Dedifferentiated amniotic fluid mesenchymal stem cell (primary cell): ENCODE results near the gene BICD2.

Source experiments
- DNase-seq: peaks from one replicate; pipeline ENCODE4 v3.0.0-alpha.2; 2016; ENCODE audit errors: extremely low spot score

BICD2 gene

DNA sequence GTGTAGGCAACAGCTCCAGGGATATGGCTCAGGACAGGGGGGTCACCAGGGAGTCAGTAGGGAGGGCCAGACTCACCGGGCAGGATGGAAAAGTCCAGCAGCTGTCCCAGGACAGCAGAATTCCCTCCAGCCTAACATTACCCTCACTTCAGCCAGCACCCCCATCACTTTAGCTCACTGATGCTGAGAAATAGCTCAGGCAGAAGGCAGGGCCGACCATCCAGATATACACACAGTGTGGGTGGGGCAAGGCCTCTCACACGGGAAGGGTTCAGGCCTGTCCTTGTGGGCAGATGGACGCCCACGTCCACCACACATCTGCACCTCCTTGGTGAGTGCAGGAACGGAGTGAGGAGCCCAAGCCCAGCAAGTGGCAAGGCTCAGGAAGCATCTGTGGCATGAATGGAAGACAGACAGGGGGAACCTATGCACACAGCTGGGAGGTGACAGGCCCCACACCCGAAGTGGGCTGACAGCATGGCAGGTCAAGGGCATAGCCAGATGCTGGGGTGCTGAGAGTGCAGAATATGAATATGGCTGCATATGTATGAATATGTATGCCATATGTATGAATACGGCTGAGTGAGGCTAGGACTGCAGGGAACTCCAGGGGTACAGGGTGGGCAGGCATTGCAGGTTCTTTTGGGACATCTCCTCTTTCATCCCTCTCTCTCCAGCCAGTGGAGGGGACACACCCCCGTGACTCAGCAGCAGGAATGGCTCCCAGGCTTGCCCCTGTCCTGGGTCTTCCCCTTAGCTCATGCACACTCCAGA, 17.0 kb downstream of the BICD2 start:
- DNase-seq: no peak

GRCh38 chr9:92746567-92747458, 17.8 kb downstream of the BICD2 start:
- DNase-seq: no peak

DNA sequence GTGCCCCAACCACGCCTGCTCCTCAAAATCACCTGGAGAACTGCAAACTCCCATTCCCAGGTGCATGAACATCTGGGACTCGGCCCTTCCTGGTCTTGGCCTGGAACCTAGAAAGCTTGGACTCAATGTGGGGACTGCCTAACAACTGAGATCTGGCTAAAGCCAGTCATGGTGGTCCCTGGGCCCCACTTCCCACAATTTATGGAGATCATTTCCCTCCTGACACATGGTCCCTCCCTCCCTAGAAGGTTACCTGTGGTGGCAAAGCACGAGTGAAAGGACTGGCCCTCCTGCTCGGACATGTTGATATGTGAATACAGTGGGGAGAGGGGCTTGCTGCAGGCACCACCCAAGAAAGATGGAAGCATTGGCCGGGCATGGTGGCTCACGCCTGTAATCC, 18.8 kb downstream of the BICD2 start:
- DNase-seq: no peak

DNA sequence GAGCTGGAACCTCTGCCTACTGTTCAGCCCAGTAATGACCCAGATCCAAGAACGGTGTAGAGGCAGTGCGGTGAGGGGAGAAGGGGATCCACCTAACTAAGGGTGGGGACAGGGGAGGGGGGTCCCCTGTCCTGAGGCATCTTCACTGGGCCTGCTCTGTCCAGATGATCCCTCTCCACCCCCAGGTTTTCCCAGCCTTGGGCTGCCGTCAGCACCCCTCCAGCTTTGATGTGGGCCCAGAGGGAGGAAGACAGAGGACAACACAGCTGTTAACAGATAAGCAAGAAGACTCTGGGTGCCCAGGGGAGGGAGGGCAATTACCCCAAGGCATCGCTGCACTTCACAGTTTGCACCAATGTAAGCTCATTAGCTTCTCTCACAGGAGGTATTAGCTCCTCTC, 19.3 kb downstream of the BICD2 start:
- no peak for DNase-seq

DNA sequence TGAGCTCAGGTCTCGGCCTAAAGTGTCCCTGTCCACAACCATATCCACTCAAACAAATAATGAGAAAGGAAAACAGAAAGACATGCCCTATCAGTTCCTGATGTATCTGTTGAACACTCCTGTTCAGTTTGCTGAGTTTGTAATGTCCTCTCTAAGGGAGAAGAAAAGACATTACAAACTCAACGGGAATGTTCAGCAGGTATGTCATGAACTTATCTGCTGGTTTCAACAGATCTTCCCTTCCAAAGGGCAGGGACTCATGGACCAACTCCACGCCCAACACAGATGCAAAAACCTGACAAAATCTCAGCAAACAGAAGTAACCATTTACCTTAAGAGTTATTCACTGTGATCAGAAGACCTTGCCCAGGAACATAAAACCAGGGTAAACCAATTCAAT, 23.7 kb downstream of the BICD2 start:
- DNase-seq: no peak

GRCh38 chr9:92740446-92740961, 24.1 kb downstream of the BICD2 start:
- DNase-seq: no peak

DNA sequence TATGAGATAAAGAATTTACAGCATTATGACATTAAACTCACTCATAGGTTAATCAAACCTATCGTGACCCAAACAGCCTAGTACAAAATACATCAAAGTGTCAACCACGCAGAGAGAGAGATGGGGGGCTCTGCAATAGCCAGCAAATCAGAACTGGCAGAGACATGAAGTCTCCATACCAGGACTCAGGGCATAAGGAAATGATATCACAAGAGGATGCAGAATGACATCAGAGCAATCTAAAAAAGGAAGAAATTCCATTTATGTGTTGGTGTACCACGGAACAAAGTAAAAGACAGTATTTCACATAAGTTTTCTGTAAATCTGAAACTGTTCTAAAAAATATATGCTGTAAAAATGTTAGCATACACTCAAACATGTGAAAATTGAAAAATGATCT, 24.6 kb downstream of the BICD2 start:
- no peak for DNase-seq

GRCh38 chr9:92739346-92739970, 25.2 kb downstream of the BICD2 start:
- DNase-seq: no peak

- DNase-seq: no peak
These were observed 26.0 kb downstream of the BICD2 start for GRCh38 chr9:92738661-92739081.

DNA sequence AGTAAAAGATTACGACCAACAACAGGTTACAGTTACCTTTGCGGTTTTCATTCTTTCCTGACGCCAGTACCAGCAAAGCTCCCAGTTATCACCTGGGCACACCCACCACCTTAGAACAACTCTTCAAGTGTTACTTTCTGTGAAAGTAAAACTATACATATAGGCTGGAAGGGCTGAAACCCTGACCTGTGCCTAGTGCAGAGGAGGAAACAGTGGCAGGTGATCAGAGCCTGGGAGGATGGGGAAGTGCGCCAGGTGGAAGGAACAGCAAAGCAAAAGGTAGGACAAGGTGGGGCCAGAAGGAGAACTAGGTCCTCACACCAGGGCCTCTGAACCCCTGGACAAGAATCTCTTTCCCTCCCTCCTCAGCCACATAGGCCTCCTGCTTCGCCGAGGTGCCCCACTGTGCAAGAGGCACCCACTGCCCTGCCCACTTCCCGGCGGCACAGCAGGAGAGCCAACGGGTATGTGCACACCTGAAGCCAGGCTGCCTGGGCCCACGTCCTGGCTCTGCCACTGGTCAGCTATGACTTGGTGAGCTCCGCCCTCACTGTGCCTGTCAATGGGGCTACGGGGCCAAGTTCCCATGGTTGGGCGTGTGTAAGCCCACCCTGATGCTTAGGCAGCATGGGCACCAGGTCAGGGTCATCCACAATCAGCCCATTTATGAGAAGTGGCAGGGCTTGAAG, 26.9 kb downstream of the BICD2 start:
- no peak for DNase-seq

GRCh38 chr9:92737216-92737606, 27.4 kb downstream of the BICD2 start:
- DNase-seq: no peak

GRCh38 chr9:92736563-92737215, 27.9 kb downstream of the BICD2 start:
- no peak for DNase-seq

DNA sequence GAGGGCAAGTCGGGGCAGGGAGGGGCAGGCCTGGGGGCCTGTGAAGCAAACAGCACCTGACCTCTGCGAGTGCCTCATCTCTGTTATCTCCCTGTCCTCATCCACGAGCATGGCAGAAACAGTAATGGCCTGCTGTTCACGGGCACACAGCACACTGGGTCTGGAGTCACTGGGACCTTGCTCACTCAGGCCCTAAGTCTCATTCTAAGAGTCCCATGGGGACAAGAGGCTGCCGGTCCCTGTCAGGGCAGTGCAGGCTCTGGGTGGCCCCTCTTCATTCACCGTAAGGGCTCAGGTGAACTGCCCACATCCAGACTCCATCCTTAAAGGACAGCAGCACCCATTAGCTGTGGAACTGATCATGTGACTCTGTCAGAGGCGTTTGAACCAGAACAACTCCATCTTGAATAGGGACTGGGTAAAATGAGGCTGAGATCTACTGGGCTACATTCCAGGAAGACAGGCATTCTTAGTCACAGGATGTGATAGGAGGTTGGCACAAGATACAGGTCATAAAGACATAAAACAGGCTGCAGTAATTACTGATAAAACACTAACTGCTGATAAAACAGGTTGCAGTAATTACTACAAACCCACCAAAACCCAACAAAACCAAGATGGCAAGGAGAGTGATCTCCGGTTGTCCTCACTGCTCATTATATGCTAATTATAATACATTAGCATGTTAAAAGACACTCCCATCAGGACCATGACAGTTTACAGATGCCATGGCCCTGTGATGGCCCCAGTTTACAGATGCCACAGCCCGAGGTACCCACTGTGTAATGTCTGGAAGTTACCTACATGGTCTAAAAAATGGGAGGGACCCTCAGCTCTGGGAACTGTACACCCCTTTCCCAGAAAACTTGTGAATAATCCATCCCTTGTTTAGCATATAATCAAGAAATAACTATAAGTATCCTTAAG, 28.7 kb downstream of the BICD2 start:
- DNase-seq: no peak

- DNase-seq: no peak
These were observed 29.6 kb downstream of the BICD2 start for GRCh38 chr9:92734931-92735635.

- DNase-seq: no peak
These were observed 33.7 kb downstream of the BICD2 start for GRCh38 chr9:92730897-92731296.

DNA sequence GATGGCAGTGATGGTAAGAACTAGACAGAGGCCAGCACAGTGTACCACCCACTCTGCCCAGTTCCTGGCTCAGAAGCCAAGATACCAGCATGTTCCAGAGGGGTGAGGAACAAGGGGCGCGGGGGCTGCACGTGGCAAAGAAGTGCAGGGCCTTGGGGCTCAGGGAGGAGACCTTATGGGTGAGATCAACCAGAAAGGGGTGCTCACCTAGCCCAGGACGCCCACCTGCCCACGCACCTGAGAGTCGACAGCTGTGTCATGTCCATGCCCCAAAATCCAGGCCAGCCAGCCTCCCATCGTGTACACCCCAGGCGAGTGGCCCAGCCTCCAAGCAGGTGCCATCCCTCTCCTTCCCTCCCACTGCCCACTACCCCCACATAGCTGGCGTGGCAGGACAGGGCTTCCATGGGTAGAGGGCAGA, 34.9 kb downstream of the BICD2 start:
- no peak for DNase-seq

DNA sequence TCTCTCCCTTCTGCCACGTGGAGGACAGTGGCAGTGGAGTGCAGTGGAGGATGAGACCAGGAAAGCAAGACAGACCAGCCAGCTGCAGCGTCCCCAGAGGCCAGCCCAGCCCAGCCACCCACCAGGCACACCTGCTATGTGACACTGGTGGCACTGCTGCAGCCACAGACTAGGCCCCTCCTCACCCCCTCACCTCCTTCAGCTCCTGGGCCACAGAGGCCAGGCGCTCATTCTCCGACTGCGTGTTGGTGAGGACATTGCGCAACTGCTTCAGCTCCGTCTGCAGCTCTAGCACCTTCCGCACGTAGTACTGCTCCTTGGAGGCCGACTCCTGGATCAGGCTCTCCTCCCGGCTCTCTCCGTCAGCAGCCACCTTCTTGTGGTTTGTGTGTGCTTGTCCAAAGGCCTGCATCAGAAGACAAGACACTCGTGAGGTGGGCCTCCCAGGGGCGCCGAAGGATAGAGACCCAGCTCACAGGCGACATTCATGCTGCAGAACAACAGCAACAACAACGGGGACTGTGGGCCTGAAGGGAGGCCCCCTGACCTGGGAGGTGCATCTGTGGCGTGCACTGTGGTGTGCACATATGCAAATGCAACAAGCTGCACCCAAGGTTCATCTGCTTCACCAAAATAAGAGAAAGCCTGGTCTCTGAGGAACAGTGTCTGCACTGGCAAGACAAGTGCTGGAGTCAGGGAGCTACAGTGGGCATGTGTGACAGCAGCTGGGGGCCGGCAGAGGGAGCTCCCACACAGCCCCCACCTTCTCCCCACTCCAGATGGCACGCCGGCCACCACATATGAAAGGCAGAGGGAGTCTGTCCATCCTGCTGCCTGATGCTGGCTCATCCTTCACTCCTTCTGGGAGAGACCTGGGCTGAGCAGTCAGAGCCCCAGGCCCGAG, 35.5 kb downstream of the BICD2 start:
- DNase-seq: no peak
